Measurements from ENCODE around the gene ATG4A.

Gene ATG4A

DNA sequence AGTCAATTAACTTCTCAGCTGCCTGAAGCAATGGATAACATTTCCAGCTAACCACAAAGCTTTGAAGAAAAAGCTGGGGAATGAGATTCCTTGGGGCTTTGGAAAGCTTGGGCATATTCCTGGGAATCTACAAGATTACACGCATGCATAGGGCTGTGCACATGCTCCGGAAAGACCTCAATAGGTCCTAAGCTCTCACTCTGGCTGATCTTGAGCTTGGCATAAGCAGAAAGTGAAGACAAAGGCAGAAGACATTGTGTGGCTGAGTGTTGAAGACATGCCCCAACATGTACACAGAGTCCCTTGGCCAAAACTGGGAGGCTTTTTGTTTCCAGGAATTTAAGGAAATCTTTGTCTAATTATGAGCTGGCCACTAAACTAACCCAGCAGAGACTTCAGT, 31.2 kb downstream of the ATG4A start:
- peak; percentile 29 for DNase-seq (ENCODE audit: low spot score)

DNA sequence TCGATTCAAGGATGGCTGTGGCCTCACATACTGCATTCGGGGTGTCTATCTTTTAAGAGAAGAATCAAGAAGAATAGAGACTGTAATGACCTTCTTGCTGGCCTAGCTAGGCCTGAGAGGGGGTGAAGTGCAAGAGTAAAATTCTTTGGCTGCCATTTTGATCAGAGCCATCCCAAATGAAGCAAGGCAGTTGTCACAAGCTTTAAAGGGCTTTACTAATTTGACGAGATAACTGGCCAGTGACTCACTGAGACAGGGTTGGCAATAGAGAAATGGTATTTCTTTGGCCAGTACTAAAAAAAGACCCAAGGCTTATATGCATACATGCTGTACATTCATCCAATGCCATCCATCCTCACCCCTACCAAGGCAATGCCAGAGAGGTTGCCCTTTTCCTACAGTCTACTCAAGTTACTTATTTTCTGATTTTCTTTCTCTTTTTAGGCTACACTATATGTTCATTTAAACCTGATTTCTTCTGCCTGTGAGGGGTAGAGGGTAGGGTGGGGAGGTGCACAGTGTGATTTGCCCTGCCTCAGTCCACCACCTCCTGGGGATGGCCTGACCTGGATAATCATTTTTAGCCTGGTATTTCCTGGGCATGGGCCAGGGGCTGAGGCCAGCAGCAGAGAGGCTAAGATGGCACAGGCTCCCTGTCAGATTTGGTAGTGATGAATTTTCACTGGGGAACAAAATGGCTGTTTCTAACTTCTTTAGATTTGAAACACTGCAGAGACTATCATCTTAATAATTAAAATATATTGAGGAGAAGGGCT, 32.2 kb downstream of the ATG4A start:
- no peak for DNase-seq (ENCODE audit: low spot score)

DNA sequence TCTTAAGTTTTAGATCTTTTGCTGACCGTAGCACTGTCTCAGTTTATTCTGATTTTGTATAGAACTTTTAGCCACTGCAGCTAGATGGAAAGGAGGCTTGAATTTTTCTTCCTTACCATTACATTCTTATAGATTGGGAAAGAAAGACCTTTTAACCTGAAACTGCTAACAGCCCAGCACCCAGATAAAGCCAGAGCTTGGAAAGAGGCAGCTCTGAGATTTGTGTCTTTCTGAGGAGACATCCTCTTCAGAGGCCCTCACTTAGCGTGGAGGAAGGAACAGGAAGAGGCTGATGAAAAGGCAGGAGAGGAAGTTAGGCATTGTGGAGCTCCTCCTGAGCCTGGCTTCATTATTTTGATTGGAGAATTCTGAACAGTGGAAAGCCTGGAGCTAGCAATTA, 35.1 kb downstream of the ATG4A start:
- no peak for DNase-seq (ENCODE audit: low spot score)

DNA sequence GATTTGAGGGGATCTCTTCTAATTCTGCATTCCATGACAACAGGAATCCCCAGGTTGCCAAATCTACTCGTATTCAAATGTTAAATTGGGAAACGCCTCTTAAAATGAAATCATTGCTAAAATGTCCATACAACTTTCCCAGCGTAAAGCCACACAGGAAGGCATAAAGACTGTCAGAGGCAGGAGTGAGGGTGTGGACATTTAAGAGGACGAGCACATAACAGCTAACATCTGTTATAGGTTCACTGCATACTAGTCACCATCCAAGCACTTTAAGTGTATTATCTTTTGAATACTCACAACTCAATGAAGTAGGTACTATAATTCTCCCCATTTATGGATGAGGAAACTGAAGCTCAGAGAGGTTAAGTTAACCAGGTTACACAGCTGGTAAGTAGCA, 35.6 kb downstream of the ATG4A start:
- no peak for DNase-seq (ENCODE audit: low spot score)

DNA sequence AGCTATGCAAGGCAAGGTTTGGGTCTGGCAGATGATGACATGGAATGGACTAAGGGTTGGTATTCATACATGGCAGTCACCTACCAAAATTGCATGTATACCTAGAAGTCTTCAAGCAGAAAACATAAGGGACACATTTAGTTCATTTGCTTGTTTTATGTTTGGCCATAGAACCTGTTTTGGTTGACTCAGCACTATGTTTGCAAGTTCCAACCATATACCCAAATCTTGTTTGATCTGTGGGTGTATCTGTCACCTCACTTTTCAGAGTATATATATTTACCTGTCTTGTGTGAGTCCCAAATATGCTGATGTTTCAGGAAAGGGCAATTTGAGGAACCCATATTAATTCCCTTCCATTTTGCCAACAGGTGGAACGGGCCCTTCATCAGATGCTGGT, 39.3 kb downstream of the ATG4A start:
- DNase-seq (ENCODE audit: low spot score) = no peak

DNA sequence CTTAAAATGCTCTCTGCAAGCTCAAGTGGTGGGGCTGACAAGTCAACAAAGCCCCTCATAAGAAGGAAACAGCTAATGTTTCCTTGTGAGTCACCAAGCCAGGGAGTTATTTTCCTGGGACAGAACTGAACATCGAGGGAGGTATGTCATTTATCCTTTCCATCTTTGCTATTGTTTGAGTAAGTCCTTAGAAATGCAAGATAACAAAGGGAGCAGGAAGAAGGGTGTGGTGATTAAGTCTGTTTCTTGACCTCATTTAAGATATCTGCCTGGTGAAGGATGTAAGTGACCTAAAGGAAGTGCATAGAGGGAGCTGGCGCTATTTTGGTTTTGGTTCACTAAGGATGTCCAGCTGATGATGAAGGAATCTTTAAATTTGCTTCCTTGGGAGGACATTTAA, 39.9 kb downstream of the ATG4A start:
- peak; percentile 15 for DNase-seq (ENCODE audit: low spot score)

GRCh38 chrX:108132034-108132433, 40.5 kb downstream of the ATG4A start:
- DNase-seq (ENCODE audit: low spot score) = no peak

GRCh38 chrX:108132876-108133275, 41.3 kb downstream of the ATG4A start:
- DNase-seq (ENCODE audit: low spot score) = no peak

DNA sequence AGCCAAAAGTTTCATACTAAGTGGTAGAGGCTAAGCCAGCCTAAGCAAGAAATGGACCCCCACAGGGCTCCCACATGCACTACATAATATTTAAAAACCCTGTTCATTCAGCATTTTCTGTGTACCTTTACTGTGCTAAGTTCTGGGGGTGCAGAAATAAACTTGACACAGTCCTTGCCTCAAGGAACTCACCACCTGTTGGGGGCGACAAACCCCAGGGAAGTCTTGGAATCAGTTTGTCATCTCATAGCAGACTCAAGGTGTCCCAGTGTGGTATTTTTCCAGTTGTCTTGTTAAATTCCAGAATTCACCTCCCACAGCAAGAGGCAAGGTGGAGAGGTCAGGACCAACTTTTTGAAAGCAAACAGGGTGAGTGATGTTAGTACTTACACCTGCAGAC, 43.1 kb downstream of the ATG4A start:
- DNase-seq (ENCODE audit: low spot score) = no peak

- DNase-seq (ENCODE audit: low spot score) = peak; percentile 24
Measured at GRCh38 chrX:108138814-108139702, 47.5 kb downstream of the ATG4A start.

- DNase-seq (ENCODE audit: low spot score) = no peak
Measured at GRCh38 chrX:108148524-108148923, 56.9 kb downstream of the ATG4A start.

DNA sequence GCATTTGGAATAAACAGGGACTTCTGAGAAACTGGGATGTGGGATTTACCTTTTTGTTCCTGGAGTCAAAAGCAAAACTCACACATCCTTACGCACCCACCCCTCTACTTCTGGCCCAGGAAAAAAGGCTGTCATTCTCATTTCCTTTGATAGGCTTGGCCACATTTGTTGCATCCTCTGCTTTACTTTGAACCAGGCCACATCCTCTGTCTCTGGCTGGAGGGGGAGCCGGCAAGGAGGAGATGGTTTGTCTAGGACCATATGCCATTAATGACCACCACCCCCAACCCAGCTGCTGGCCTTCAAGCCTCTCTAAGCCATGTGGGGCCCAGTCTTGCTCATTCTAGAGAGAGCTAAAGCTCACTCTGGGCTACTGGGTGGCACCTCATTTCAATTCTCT, 64.5 kb downstream of the ATG4A start:
- no peak for DNase-seq (ENCODE audit: low spot score)

- DNase-seq (ENCODE audit: low spot score) = no peak
Measured at GRCh38 chrX:108156934-108157466, 65.4 kb downstream of the ATG4A start.

DNA sequence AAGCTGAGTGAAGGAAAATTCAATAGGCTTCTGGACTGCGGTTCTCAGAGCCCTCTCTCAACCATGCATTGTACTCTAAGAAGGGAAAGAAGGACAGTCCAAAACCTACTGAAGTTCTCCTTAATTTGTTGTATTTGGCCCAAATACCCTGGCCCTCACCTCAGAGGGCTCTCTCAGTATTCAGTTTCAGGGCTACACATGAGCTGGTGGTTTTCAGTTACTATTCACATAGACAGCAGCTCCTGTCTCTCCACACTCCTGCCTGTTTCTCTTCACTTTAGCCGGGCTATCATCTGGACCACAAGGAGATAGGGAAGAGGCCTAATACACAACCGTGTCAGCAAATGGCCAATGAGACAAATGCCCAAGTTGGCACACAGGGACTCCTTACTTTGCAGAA, 66.0 kb downstream of the ATG4A start:
- DNase-seq (ENCODE audit: low spot score) = no peak

- no peak for DNase-seq (ENCODE audit: low spot score)
Measured at GRCh38 chrX:108159028-108159670, 67.6 kb downstream of the ATG4A start.

DNA sequence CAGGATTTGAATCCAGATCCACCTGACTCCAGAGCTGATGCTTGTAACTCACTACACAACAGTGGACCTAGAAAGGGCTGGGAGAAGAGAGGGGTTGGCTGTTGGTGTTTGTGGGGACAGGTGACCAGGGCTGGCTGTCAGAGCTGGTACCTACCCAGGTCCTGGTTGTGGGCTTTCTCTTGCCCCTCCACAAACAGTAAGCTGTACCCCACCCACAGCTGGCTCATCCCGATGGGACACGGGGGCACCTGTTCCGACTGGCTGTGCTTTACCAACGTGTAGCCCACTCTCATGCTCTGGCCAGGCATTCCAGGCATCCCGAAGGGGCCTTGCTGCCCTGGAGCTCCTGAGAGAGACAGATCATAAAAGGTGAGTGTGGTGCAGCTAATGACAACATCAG, 68.7 kb downstream of the ATG4A start:
- no peak for DNase-seq (ENCODE audit: low spot score)

DNA sequence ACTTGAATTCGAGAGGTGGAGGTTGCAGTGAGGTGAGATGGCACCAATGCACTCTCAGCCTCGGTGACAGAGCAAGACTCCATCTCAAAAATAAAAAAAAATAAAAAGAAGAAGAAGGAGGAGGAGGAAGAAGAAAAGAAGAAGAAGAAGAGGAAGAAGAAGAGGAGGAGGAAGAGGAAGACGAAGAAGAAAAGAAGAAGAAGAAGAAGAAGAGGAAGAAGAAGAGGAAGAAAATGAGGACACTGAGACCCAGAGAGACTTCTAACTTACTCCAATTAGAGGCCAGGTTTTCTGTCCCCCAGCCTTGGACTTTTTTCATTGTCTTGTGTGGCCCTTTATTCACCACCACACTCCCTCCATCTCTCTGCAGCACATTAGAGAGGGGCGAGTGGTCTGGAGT, 70.7 kb downstream of the ATG4A start:
- no peak for DNase-seq (ENCODE audit: low spot score)

GRCh38 chrX:108163333-108164082, 71.9 kb downstream of the ATG4A start:
- no peak for DNase-seq (ENCODE audit: low spot score)

- DNase-seq (ENCODE audit: low spot score) = peak; percentile 41
Measured at GRCh38 chrX:108165383-108166111, 74.0 kb downstream of the ATG4A start.

DNA sequence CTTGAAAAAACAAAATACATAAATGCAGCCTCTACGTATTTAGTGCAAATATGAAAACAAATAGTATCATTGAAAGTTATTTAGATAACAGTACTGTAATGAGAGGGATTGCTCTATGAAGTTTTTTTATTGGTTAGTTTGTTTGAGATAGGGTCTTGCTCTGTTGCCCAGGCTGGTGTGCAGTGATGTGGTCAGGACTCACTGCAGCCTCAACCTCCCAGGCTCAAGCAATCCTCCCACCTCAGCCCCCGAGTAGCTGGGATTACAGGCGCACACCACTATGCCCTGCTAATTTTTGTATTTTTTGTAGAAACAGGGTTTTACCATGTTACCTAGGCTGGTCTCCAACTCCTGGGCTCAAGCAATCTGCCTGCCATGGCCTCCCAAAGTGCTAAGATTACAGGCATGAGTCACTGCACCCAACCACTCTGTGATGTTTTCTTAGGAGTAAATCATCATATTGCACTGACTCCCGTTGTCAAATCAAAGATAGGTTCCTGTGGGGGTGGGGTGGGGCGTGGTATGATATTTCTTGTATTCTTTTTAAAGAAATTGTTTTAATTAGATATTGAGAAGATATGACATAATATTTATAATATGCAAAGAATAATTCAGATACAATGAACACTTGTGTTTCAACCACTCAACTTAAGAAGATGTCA, 75.8 kb downstream of the ATG4A start:
- no peak for DNase-seq (ENCODE audit: low spot score)
